Measurements from ENCODE around the gene FXYD1.

DNA sequence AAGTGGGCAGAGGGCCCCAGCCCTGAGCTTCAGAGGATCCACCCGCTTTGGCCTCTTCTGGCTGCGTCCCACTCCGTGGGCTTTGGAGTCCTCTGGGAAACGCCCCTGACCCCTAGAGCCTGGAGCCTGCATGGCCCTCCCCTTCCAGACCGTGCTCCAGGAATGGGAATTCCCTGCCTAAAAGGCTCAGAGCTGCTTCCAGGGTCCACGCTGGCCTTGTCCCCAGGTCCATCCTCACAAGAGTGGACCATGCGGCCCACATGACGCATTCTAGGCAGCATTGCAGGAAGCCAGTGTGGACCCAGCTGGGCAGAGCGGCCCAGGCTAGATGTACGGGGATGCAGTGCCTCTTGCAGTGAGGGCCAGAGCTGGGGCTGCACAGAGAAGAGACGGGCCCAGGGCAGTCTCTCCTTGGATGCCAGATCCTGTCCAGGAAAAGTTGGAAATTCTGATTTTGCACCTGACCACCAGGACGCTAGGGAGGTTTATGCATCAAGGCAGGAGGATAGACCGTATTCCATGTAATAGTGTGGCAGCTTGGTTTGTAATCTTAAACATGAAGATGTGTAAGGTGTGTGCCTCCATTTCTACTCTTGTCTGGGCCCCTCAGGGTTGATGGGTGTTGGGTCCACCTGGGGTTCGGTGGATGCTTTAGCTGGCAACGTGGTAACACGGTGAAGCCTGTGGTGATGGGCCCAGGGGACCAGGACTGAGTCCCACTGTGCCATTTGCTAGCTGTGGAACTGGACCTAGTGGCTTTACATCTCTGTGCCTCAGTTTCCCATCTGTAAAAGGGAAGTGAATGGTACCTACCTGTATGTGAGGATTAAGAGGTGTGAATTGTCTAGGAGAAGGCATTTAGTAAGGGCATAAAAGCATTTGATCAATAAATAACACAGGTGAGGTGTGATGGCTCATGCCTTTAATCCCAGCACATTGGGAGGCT is 37.8 kb upstream of the FXYD1 start:
- TF ChIP-seq, protein P1, sequence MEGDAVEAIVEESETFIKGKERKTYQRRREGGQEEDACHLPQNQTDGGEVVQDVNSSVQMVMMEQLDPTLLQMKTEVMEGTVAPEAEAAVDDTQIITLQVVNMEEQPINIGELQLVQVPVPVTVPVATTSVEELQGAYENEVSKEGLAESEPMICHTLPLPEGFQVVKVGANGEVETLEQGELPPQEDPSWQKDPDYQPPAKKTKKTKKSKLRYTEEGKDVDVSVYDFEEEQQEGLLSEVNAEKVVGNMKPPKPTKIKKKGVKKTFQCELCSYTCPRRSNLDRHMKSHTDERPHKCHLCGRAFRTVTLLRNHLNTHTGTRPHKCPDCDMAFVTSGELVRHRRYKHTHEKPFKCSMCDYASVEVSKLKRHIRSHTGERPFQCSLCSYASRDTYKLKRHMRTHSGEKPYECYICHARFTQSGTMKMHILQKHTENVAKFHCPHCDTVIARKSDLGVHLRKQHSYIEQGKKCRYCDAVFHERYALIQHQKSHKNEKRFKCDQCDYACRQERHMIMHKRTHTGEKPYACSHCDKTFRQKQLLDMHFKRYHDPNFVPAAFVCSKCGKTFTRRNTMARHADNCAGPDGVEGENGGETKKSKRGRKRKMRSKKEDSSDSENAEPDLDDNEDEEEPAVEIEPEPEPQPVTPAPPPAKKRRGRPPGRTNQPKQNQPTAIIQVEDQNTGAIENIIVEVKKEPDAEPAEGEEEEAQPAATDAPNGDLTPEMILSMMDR (IDR thresholded peaks at IDR 0.05): no peak
- no peak for TF ChIP-seq EZH2 (IDR thresholded peaks at IDR 0.05)

All from neural progenitor cell (in vitro differentiated cells).